T-helper 17 cell (primary cell): Measurements from ENCODE around the gene ATM. TPM values are rescaled to one million over a fixed set of nuclear protein-coding genes. Genes with fewer than 3 reads are reported as not detected.

Experiments used
- ATAC-seq: fragments of 150-1000 bp; cut with Tn5 transposase; 2 replicates; pipeline ENCODE4 v1.10.0; 2021; ENCODE audit warnings: mild to moderate bottlenecking, moderate library complexity
- DNase-seq, 3 donors: peaks; one replicate each; pipeline versions ENCODE4 v3.0.0 to v3.0.0-alpha.2; 2020 to 2021
- H3K9me3 ChIP-seq: one replicate; pipeline ENCODE4 v1.7.0; 2013; ENCODE audit warnings: low read length, mild to moderate bottlenecking; ENCODE audit not compliant: control insufficient read depth, poor library complexity, severe bottlenecking
- H3K27ac Mint-ChIP-seq: one replicate; pipeline ENCODE4 v1.8.0; 2022; ENCODE audit warnings: mild to moderate bottlenecking, moderate library complexity, mixed read lengths
- H3K27me3 Mint-ChIP-seq: one replicate; pipeline ENCODE4 v1.8.0; 2022; ENCODE audit warnings: mixed read lengths
- H3K36me3 Mint-ChIP-seq: one replicate; pipeline ENCODE4 v1.8.0; 2022; ENCODE audit warnings: low read depth, mixed read lengths
- H3K4me1 Mint-ChIP-seq: one replicate; pipeline ENCODE4 v1.8.0; 2022; ENCODE audit warnings: mild to moderate bottlenecking, mixed read lengths
- H3K4me3 Mint-ChIP-seq: one replicate; pipeline ENCODE4 v1.8.0; 2022; ENCODE audit warnings: mild to moderate bottlenecking, moderate library complexity, mixed read lengths
- total RNA-seq, 4 donors: library from RNA in 2 of 4; stranded (reverse) in 2 of 4; gene quantifications; one replicate each; pipeline ENCODE4 v1.2.3 and lab custom pipeline; 2022 to 2026

The ATM gene
- total RNA-seq, 2 donors from 2014 or later = 203 to 260 TPM

DNA sequence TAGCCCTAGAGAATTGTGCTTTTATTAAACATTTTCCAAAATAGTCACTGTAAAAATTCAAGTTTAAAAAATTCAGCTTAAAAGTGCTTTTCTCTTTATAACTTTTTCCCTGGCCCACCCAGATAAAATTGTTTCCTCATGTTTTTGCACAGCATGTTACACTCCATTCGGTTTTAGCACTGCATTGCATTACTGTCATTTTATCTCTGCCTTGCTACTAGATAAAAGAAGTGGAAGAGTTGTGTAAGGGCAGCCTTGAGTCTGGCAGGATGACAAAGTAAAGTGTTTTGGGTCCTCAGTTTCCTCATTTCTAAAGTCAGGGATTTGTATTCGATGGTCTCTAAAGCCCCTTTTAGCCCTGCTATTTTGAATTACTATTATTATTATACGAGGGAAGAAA is 99.8 kb downstream of the ATM start:
- peaks cover 12% of the 10 kb centered on the region for H3K4me1 Mint-ChIP-seq

GRCh38 chr11:108324587-108324986 is 101.7 kb downstream of the ATM start:
- DNase-seq (no peak), ATAC-seq (no peak)
- peak overlapping the region; percentile 67 for H3K27ac Mint-ChIP-seq
- peaks cover 11% of the 10 kb centered on the region for H3K4me1 Mint-ChIP-seq
- no peaks in the 10 kb centered on the region for H3K9me3 ChIP-seq
- peaks cover 11% of the 10 kb centered on the region for H3K36me3 Mint-ChIP-seq
- H3K4me3 Mint-ChIP-seq = no peak overlapping the region
- no peaks in the 10 kb centered on the region for H3K27me3 Mint-ChIP-seq

More for the DNA sequence above, 99.8 kb downstream of the ATM start:
- H3K9me3 ChIP-seq = no peaks in the 10 kb centered on the region
- no peak for DNase-seq
- Mint-ChIP-seq H3K4me3 (no peak overlapping the region), H3K27me3 (no peaks in the 10 kb centered on the region), H3K27ac (peak overlapping the region; percentile 74), H3K36me3 (peaks cover 7% of the 10 kb centered on the region)
- no peak for ATAC-seq

- DNase-seq (no peak), ATAC-seq (no peak)
- H3K4me1 Mint-ChIP-seq = peaks cover 7% of the 10 kb centered on the region
- H3K36me3 Mint-ChIP-seq = peaks cover 9% of the 10 kb centered on the region
- H3K27ac Mint-ChIP-seq = no peak overlapping the region
- H3K9me3 ChIP-seq = no peaks in the 10 kb centered on the region
- no peaks in the 10 kb centered on the region for H3K27me3 Mint-ChIP-seq
- no peak overlapping the region for H3K4me3 Mint-ChIP-seq
These were observed 110.6 kb downstream of the ATM start for GRCh38 chr11:108333403-108333899.

DNA sequence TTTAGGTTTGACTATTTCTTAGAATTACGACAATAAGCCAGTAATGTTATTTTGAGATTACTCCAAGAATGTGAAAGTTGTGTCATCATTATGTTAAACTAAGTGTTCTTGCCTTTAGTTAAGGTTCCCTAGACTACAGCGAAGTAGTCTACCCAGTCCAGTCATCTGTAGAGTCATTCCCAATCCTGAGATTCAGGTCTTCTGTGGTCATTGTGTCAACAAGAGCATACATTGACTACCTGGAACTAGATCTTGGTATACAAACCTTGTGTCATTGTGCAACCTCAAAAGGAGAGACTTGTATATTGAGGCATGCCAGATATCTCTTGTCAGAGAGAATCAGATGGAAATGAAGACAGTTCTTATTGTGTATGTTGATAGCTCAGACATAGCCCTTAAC is 115.9 kb downstream of the ATM start:
- Mint-ChIP-seq H3K4me1 (peaks cover 11% of the 10 kb centered on the region), H3K27ac (no peak overlapping the region), H3K4me3 (no peak overlapping the region), H3K36me3 (peaks cover 4% of the 10 kb centered on the region), H3K27me3 (no peaks in the 10 kb centered on the region)
- no peaks in the 10 kb centered on the region for H3K9me3 ChIP-seq
- ATAC-seq (no peak), DNase-seq (no peak)

DNA sequence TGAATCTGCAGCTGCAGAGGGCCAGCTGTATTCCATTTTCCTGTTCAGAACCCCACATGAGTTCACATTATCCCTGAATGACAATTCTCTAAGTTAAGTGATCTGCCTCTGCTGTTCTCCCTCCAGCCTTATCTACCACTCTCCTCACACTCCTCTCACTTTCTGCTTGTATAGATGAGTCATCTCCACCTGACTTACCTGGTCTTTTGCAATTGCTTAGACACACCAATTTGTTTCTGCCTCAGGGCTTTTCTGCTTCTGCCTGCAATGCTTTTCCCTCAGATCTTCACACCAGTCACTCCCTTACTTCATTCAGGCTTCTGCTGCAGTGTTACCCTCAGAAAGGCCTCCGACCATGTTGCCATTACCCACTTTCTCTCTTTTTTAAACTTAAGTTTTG is 118.1 kb downstream of the ATM start:
- H3K9me3 ChIP-seq = no peaks in the 10 kb centered on the region
- Mint-ChIP-seq H3K36me3 (peaks cover 8% of the 10 kb centered on the region), H3K4me3 (no peak overlapping the region), H3K4me1 (peaks cover 16% of the 10 kb centered on the region), H3K27ac (peak overlapping the region; percentile 70), H3K27me3 (no peaks in the 10 kb centered on the region)
- no peak for ATAC-seq
- DNase-seq = no peak

DNA sequence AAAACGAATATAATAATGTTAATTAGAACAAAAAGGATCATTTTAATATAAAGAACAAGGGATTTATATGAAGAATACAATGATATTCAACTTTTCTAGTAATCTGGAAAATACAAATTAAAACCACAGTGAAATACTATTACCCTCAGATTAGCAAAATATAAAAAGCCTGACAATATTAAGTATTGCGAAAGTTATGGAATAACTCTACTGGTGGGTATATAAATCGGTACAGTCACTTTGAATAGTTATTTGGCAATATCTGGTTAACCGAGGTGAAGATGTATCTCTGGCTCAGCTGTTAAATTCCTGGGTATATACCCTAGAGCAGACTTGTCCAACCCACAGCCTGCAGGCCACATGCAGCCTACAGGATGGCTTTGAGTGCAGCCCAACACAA is 118.8 kb downstream of the ATM start:
- peaks cover 16% of the 10 kb centered on the region for H3K4me1 Mint-ChIP-seq
- no peak for DNase-seq
- H3K4me3 Mint-ChIP-seq = no peak overlapping the region
- ATAC-seq = no peak
- peaks cover 8% of the 10 kb centered on the region for H3K36me3 Mint-ChIP-seq
- peak overlapping the region; percentile 70 for H3K27ac Mint-ChIP-seq
- H3K9me3 ChIP-seq = no peaks in the 10 kb centered on the region
- H3K27me3 Mint-ChIP-seq = no peaks in the 10 kb centered on the region

DNA sequence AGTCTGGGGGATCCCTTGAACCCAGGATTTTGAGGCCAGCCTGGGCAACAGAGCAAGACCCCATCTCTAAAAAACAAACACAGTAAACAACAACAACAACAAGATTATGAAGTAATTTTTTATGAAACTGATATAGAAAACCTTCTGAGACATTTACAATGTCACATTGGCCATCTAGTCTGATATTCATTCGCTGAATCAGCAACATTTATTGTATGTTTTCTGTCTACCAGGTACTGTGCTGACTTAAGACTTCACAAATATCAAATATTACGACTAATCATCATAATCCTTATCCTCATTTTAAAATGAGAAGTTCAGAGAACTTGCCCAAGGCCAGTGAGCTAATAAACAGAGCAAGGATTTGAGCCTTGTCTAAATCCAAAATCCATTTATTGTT is 120.8 kb downstream of the ATM start:
- Mint-ChIP-seq H3K4me1 (peaks cover 18% of the 10 kb centered on the region), H3K36me3 (peaks cover 11% of the 10 kb centered on the region), H3K27me3 (no peaks in the 10 kb centered on the region), H3K27ac (no peak overlapping the region), H3K4me3 (no peak overlapping the region)
- ATAC-seq = no peak
- no peak for DNase-seq
- no peaks in the 10 kb centered on the region for H3K9me3 ChIP-seq

DNA sequence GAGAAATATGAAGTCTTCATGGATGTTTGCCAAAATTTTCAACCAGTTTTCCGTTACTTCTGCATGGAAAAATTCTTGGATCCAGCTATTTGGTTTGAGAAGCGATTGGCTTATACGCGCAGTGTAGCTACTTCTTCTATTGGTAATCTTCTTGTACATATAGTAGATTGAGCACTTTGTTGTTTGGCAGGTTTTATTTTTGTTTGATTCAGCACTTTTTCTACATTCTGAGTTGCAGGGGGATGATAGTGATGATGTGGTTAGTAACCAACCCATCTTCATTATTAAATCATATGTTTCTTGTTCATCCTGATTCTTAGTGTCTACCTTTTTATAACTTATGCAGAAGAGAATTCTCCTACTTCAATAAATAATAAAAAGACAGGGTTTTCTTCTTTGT is 122.9 kb downstream of the ATM start:
- Mint-ChIP-seq H3K27ac (no peak overlapping the region), H3K36me3 (peaks cover 26% of the 10 kb centered on the region), H3K4me3 (no peak overlapping the region), H3K27me3 (no peaks in the 10 kb centered on the region), H3K4me1 (peaks cover 25% of the 10 kb centered on the region)
- ATAC-seq (no peak), DNase-seq (no peak)
- H3K9me3 ChIP-seq = no peaks in the 10 kb centered on the region

DNA sequence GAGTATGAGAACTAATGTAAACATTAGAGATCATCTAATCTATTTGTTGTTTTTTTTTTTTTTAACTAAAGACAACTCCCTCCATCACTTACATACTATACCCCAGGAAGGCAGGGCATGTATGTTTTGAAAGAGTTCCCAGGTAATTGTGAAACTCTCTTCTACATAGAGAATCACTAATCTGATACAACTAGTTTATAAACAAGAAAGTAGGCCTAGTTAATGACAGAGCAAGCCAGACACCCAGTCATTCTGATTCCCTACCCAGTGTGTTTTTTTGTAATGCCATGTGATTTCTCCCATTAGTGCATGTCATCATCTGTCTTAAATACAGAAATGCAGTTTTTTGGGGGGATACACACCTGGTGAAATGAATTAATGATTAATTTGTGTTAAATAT is 123.6 kb downstream of the ATM start:
- no peak for ATAC-seq

DNA sequence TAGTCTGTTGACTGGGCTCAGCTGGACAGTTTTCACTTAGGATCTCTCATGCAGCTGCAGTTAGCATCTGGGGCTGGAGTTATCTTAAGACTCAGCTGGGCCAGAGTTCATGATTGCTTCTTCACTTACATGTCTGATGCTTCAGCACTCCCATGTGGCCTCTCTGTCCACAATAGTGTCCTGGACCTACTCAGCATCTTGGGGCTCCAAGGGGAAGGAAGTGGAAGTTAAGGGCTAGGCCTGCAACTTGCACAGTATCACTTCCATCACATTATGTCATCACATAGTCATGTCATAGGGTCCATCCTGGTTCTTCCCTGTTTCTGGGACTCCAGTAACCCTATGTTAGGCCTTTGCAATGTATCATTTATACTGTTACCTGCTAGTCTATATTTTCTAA is 128.6 kb downstream of the ATM start:
- ATAC-seq = no peak
- H3K27ac Mint-ChIP-seq = peak overlapping the region; percentile 43
- H3K27me3 Mint-ChIP-seq = no peaks in the 10 kb centered on the region

More for the DNA sequence above, 123.6 kb downstream of the ATM start:
- DNase-seq = no peak
- peaks cover 26% of the 10 kb centered on the region for H3K36me3 Mint-ChIP-seq
- no peak overlapping the region for H3K27ac Mint-ChIP-seq
- H3K9me3 ChIP-seq = no peaks in the 10 kb centered on the region
- H3K4me3 Mint-ChIP-seq = no peak overlapping the region
- no peaks in the 10 kb centered on the region for H3K27me3 Mint-ChIP-seq
- H3K4me1 Mint-ChIP-seq = peaks cover 22% of the 10 kb centered on the region

DNA sequence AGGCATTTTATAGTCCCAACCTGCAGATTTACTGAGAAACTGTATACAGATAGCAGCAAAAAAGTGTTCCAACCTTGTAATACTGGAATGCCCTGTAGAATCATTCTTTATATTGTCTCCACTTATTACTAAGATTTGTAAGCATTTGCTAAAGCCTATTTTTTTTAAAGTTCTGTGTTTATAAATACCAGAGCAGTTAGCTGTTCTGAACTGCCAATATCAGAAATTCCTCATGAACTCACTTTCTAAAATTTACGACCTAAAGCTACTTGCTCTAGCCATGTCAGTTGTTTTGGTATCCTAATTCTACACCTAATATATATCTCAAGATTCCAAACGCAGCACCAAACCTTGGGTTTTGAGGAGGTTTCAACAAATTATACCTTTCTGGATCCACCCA is 141.3 kb downstream of the ATM start:
- no peak for ATAC-seq
- no peaks in the 10 kb centered on the region for H3K9me3 ChIP-seq
- no peaks in the 10 kb centered on the region for H3K27me3 Mint-ChIP-seq
- no peak overlapping the region for H3K27ac Mint-ChIP-seq
- peaks cover 5% of the 10 kb centered on the region for H3K36me3 Mint-ChIP-seq
- DNase-seq = no peak
- H3K4me3 Mint-ChIP-seq = no peak overlapping the region
- peaks cover 2% of the 10 kb centered on the region for H3K4me1 Mint-ChIP-seq

More for the DNA sequence above, 128.6 kb downstream of the ATM start:
- no peak overlapping the region for H3K4me3 Mint-ChIP-seq
- peaks cover 19% of the 10 kb centered on the region for H3K4me1 Mint-ChIP-seq
- no peaks in the 10 kb centered on the region for H3K9me3 ChIP-seq
- DNase-seq = no peak
- peaks cover 32% of the 10 kb centered on the region for H3K36me3 Mint-ChIP-seq

DNA sequence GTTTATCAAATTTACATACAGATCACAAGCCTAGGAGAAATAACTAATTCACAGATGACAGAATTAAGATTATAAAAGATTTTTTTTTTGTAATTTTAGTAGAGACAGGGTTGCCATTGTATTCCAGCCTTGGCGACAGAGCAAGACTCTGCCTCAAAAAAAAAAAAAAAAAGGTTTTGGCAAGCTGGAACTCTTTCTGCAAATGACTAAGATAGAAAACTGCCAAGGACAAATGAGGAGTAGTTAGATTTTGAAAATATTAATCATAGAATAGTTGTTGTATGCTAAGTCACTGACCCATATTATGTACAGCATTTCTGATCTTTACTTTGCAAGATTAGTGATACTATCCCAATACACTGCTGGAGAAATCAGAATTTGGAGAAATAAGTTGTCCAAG is 145.3 kb downstream of the ATM start:
- Mint-ChIP-seq H3K4me3 (no peak overlapping the region), H3K4me1 (peaks cover 1% of the 10 kb centered on the region), H3K27ac (no peak overlapping the region), H3K36me3 (peaks cover 8% of the 10 kb centered on the region), H3K27me3 (no peaks in the 10 kb centered on the region)
- DNase-seq = no peak
- H3K9me3 ChIP-seq = no peaks in the 10 kb centered on the region
- ATAC-seq = no peak

- no peaks in the 10 kb centered on the region for H3K9me3 ChIP-seq
- no peak for ATAC-seq
- H3K36me3 Mint-ChIP-seq = peaks cover 9% of the 10 kb centered on the region
- no peak overlapping the region for H3K27ac Mint-ChIP-seq
- no peaks in the 10 kb centered on the region for H3K27me3 Mint-ChIP-seq
- no peaks in the 10 kb centered on the region for H3K4me1 Mint-ChIP-seq
- no peak overlapping the region for H3K4me3 Mint-ChIP-seq
- DNase-seq = no peak
These were observed 146.2 kb downstream of the ATM start for GRCh38 chr11:108369064-108369463.

DNA sequence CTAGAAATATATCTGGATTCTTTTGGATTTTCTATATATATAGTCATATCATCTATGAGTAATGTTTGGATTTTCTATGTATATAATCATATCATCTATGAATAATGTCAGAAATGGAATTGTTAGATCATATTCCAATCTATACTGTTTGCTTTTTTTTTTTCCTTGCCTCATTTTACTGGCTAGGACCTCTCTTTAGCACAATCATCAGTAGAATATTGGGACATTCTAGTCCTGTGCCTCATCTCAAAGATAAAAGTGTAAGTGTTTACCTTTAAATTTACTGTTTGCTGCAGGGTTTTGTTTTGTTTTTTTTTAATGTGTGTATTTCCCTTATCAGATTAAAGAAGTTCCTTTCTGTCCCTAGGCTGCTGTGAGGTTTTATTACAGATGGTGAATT is 147.4 kb downstream of the ATM start:
- H3K4me3 Mint-ChIP-seq = no peak overlapping the region
- no peak overlapping the region for H3K27ac Mint-ChIP-seq
- ATAC-seq (no peak), DNase-seq (no peak)
- H3K36me3 Mint-ChIP-seq = peaks cover 9% of the 10 kb centered on the region
- H3K27me3 Mint-ChIP-seq = no peaks in the 10 kb centered on the region
- no peaks in the 10 kb centered on the region for H3K9me3 ChIP-seq
- H3K4me1 Mint-ChIP-seq = no peaks in the 10 kb centered on the region
